ENCODE measurements around the gene ANKRD44.
"Not testable (repeated sequence)": the region's sequence is repeated elsewhere in the genome, so short reads cannot be mapped to it uniquely, and the experiment has no call there.

Gene ANKRD44

GRCh38 chr2:197247083-197247482 is 63.5 kb downstream of the ANKRD44 start:
- ATAC-seq (peak; percentile 54), DNase-seq (no peak)
- Mint-ChIP-seq H3K4me1 (peaks cover 90% of the 10 kb centered on the region), H3K27me3 (no peaks in the 10 kb centered on the region), H3K9me3 (no peaks in the 10 kb centered on the region), H3K4me3 (peak overlapping the region; percentile 48 to 53), H3K27ac (peak overlapping the region; percentile 68 to 71)

GRCh38 chr2:197245829-197246804 is 64.5 kb downstream of the ANKRD44 start:
- peak overlapping the region in 1 of 2 donors; percentile 19 for H3K27ac Mint-ChIP-seq
- H3K4me1 Mint-ChIP-seq, result peaks cover 82% of the 10 kb centered on the region
- ATAC-seq, result no peak
- DNase-seq, result no peak
- H3K4me3 Mint-ChIP-seq, result peak overlapping the region in 1 of 2 donors; percentile 13
- no peaks in the 10 kb centered on the region for H3K9me3 Mint-ChIP-seq
- H3K27me3 Mint-ChIP-seq, result no peaks in the 10 kb centered on the region

- no peak overlapping the region for H3K4me3 Mint-ChIP-seq
- H3K4me1 Mint-ChIP-seq, result peaks cover 80% of the 10 kb centered on the region
- no peaks in the 10 kb centered on the region for H3K9me3 Mint-ChIP-seq
- no peak for ATAC-seq
- no peaks in the 10 kb centered on the region for H3K27me3 Mint-ChIP-seq
- no peak for DNase-seq
- peak overlapping the region in 1 of 2 donors; percentile 69 for H3K27ac Mint-ChIP-seq
Measured at GRCh38 chr2:197244349-197244748, 66.2 kb downstream of the ANKRD44 start.

- Mint-ChIP-seq H3K27me3 (no peaks in the 10 kb centered on the region), H3K4me1 (peaks cover 80% of the 10 kb centered on the region), H3K27ac (peak overlapping the region in 1 of 2 donors; percentile 50), H3K9me3 (no peaks in the 10 kb centered on the region), H3K4me3 (peak overlapping the region; percentile 13 to 24)
- DNase-seq (no peak), ATAC-seq (no peak)
Measured at GRCh38 chr2:197242719-197243118, 67.9 kb downstream of the ANKRD44 start.

- DNase-seq (no peak), ATAC-seq (no peak)
- peaks cover 80% of the 10 kb centered on the region for H3K4me1 Mint-ChIP-seq
- no peaks in the 10 kb centered on the region for H3K9me3 Mint-ChIP-seq
- H3K27me3 Mint-ChIP-seq, result no peaks in the 10 kb centered on the region
- H3K27ac Mint-ChIP-seq, result no peak overlapping the region
- no peak overlapping the region for H3K4me3 Mint-ChIP-seq
Measured at GRCh38 chr2:197241596-197241995, 69.0 kb downstream of the ANKRD44 start.

GRCh38 chr2:197241153-197241552 is 69.4 kb downstream of the ANKRD44 start:
- Mint-ChIP-seq H3K27ac (peak overlapping the region in 1 of 2 donors; percentile 78), H3K27me3 (no peaks in the 10 kb centered on the region), H3K4me1 (peaks cover 80% of the 10 kb centered on the region), H3K4me3 (peak overlapping the region; percentile 77 to 86), H3K9me3 (no peaks in the 10 kb centered on the region)
- ATAC-seq, result no peak
- no peak for DNase-seq

- no peak for DNase-seq
- ATAC-seq, result peak; percentile 40
- H3K27ac Mint-ChIP-seq, result peak overlapping the region; percentile 78 to 93
- H3K9me3 Mint-ChIP-seq, result no peaks in the 10 kb centered on the region
- peak overlapping the region; percentile 77 to 86 for H3K4me3 Mint-ChIP-seq
- H3K4me1 Mint-ChIP-seq, result peaks cover 83% of the 10 kb centered on the region
- H3K27me3 Mint-ChIP-seq, result no peaks in the 10 kb centered on the region
Measured at GRCh38 chr2:197240421-197241041, 70.0 kb downstream of the ANKRD44 start.

GRCh38 chr2:197240018-197240417 is 70.6 kb downstream of the ANKRD44 start:
- Mint-ChIP-seq H3K27ac (peak overlapping the region; percentile 78 to 93), H3K4me3 (peak overlapping the region; percentile 77 to 86), H3K4me1 (peaks cover 85% of the 10 kb centered on the region)
- H3K9me3 Mint-ChIP-seq, DNase-seq, H3K27me3 Mint-ChIP-seq: not testable (repeated sequence)
- peak; percentile 2 for ATAC-seq

- DNase-seq (no peak), ATAC-seq (peak; percentile 37)
- H3K4me3 Mint-ChIP-seq, result peak overlapping the region; percentile 86 to 91
- peak overlapping the region; percentile 88 to 93 for H3K27ac Mint-ChIP-seq
- no peaks in the 10 kb centered on the region for H3K9me3 Mint-ChIP-seq
- no peaks in the 10 kb centered on the region for H3K27me3 Mint-ChIP-seq
- peaks cover 86% of the 10 kb centered on the region for H3K4me1 Mint-ChIP-seq
Measured at GRCh38 chr2:197239434-197239833, 71.1 kb downstream of the ANKRD44 start.

GRCh38 chr2:197238043-197238365 is 72.6 kb downstream of the ANKRD44 start:
- DNase-seq, result no peak
- Mint-ChIP-seq H3K27me3 (no peaks in the 10 kb centered on the region), H3K9me3 (no peaks in the 10 kb centered on the region), H3K4me1 (peaks cover 89% of the 10 kb centered on the region), H3K27ac (peak overlapping the region; percentile 85 to 88), H3K4me3 (peak overlapping the region; percentile 69 to 86)
- ATAC-seq, result peak; percentile 91

GRCh38 chr2:197237291-197238042 is 73.1 kb downstream of the ANKRD44 start:
- ATAC-seq (no peak), DNase-seq (no peak)
- Mint-ChIP-seq H3K4me3 (peak overlapping the region; percentile 69 to 86), H3K9me3 (no peaks in the 10 kb centered on the region), H3K27me3 (no peaks in the 10 kb centered on the region), H3K27ac (peak overlapping the region; percentile 85 to 88), H3K4me1 (peaks cover 89% of the 10 kb centered on the region)

- H3K4me1 Mint-ChIP-seq, result peaks cover 91% of the 10 kb centered on the region
- H3K9me3 Mint-ChIP-seq, result no peaks in the 10 kb centered on the region
- peak overlapping the region; percentile 69 to 86 for H3K4me3 Mint-ChIP-seq
- no peak for DNase-seq
- ATAC-seq, result no peak
- H3K27ac Mint-ChIP-seq, result peak overlapping the region; percentile 88 to 92
- no peaks in the 10 kb centered on the region for H3K27me3 Mint-ChIP-seq
Measured at GRCh38 chr2:197236816-197237215, 73.8 kb downstream of the ANKRD44 start.

- H3K27ac Mint-ChIP-seq, result peak overlapping the region in 1 of 2 donors; percentile 88
- no peaks in the 10 kb centered on the region for H3K27me3 Mint-ChIP-seq
- ATAC-seq, result peak; percentile 29
- peak overlapping the region; percentile 69 to 86 for H3K4me3 Mint-ChIP-seq
- DNase-seq, result no peak
- H3K4me1 Mint-ChIP-seq, result peaks cover 96% of the 10 kb centered on the region
- no peaks in the 10 kb centered on the region for H3K9me3 Mint-ChIP-seq
Measured at GRCh38 chr2:197236159-197236558, 74.4 kb downstream of the ANKRD44 start.

- DNase-seq, result no peak
- H3K4me1 Mint-ChIP-seq, result peaks cover 96% of the 10 kb centered on the region
- H3K27me3 Mint-ChIP-seq, result no peaks in the 10 kb centered on the region
- H3K4me3 Mint-ChIP-seq, result peak overlapping the region; percentile 69 to 86
- ATAC-seq, result no peak
- no peaks in the 10 kb centered on the region for H3K9me3 Mint-ChIP-seq
- H3K27ac Mint-ChIP-seq, result no peak overlapping the region
Measured at GRCh38 chr2:197235711-197236110, 74.9 kb downstream of the ANKRD44 start.

GRCh38 chr2:197234671-197235191 is 75.8 kb downstream of the ANKRD44 start:
- Mint-ChIP-seq H3K27ac (peak overlapping the region; percentile 29 to 93), H3K4me3 (peak overlapping the region; percentile 9 to 57)
- no peak for ATAC-seq

More at GRCh38 chr2:197234671-197235191, 75.8 kb downstream of the ANKRD44 start:
- Mint-ChIP-seq H3K4me1 (peaks cover 98% of the 10 kb centered on the region), H3K27me3 (no peaks in the 10 kb centered on the region), H3K9me3 (no peaks in the 10 kb centered on the region)
- DNase-seq, result no peak
